DOHH2 (cell line): ENCODE measurements around the gene SNX13.

Experiments
- CTCF ChIP-seq: fragments of 200-600 bp; sonication (generic); IDR thresholded peaks from one replicate; pipeline ENCODE4 v1.5.1; 2014; ENCODE audit warnings: antibody characterized with exemption, mild to moderate bottlenecking, low read depth, low read length; ENCODE audit not compliant: poor library complexity, severe bottlenecking
- EZH2phosphoT487 ChIP-seq: fragments of 200-600 bp; sonication (generic); IDR thresholded peaks from 2 replicates; pipeline ENCODE4 v1.6.1; 2017; ENCODE audit warnings: borderline replicate concordance, mild to moderate bottlenecking, antibody characterized with exemption, low read length, moderate library complexity, mixed read lengths

- TF ChIP-seq CTCF: no peak
- TF ChIP-seq EZH2phosphoT487: no peak
These were observed 167.6 kb downstream of the SNX13 start for GRCh38 chr7:17772581-17773288.
